HG03520 (cell line): ENCODE measurements around the gene DZIP1.

Experiments
- ATAC-seq: cut with Tn5 transposase; IDR thresholded peaks from one replicate; pipeline ENCODE4 v1.9.1; 2021; ENCODE audit warnings: mild to moderate bottlenecking, moderate library complexity; ENCODE audit not compliant: unreplicated experiment

The DZIP1 gene

DNA sequence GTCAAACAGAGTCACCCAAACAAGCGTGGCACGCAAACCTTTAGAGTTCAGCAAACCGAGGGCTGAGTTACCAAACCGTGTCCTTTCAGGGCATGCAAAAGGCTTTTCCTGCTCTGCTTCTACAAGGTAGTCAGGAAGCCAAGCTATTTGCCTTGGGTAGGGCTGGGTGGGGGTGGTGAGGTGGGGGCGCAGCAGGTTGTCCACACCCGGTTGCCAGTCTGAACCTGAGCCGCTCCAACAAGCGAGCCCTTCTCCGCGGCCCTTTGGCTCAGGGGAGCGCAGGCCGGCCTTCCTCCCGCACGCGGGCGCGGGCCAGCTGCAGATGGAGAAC is 92.3 kb downstream of the DZIP1 start:
- no peak for ATAC-seq

DNA sequence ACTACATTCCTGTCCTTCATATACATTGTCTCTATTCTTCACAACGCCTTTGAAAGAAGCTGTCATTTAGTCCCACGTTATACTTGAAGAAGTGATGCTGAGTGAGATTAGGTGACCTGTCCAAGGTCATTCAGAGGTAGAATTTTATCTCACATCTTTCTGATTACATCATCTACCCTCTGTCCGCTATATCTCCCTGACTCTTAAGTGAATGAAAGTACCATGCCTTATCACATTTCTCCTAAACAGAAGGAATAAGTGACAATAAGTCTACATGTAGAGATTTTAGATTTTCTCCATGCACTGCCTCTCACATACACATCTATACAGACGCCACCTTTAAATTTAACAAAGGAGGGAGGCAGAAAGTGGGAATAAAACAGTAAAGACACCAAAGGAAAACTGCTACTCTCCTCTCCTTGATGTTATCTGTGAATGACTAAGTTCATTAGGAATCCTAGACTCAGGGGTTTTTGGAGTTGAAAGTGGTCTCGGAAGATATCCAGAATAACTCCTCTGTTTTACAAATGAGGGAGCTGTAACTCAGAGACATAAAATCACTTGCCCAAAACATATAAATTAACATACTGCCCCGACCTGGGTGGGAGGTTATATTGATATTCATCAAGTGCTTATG is 96.9 kb downstream of the DZIP1 start:
- no peak for ATAC-seq

DNA sequence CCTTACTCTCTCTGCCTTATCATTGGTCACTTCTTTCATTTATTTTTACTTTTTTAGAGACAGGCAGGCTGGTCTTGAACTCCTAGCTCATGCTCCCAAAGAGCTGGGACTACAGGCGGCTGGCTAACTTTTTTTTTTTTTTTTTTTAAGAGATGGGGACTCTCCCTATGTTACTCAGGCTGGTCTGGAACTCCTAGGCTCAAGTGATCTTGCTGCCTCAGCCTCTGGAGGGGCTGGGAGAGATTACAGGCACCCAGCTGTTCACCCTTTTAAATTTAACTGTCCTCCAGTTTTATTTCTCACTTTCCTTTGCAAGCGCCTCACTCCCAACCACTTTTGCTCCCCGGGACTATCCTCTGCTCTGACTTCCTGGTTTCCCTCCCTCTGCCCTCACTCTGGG is 97.6 kb downstream of the DZIP1 start:
- no peak for ATAC-seq

DNA sequence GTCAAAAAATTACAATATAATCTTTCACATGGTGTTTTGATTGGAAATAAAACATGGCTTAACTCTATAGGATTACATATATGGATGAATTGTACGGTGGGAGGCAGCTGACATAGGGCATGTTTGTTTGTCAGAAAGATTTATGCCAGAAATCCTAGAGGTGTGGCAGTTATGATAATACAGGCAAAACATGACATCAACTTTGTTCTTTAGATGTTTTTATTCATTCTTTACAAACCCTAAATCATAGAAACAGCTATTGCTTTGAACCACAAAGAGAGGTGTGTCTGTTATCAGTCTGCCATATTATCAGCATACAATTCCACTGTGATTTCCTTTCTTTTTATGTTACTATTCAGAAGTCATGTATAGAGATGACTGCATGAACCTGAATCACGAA is 100.2 kb downstream of the DZIP1 start:
- no peak for ATAC-seq

DNA sequence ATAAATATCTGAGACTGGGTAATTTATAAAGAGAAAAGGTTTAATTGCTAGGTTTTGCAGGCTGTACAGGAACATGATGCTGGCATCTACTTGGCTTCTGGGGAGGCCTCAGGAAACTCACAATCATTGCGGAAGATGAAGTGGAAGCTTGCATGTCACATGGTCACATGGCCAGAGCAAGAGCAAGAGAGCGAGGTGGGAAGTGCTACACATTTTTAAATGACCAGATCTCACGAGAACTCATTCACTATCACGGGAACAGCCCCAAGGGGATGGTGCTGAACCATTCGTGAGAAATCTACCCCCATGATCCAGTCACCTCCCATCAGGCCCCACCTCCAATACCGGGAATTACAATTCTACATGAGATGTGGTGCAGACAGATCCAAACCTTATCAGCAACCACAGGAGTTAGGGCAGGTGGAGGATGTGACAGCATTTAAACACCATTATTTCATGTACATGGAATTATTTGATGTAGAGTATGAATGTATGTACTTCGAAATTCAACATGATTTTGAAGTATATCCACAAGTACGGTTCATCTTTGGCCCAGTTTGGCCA is 102.5 kb downstream of the DZIP1 start:
- ATAC-seq = no peak

DNA sequence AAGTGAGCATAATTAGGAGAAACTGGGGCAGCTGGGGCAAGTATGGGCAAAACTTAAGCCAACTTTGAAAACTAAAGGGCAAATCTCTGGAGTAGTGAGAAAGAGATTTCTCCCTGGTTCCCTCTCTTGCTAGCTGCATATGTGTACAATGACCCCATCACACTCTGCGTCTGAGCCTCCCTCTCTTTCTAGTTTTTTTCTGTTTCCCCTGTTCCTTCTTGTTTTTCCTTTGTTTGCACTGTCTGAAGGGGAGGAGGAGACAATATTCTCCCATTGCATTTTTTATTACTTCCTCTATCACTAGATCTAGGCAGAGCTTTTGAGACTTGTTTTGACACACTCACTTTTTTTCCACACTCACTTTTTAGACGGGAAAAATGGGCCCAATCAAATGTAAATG is 103.2 kb downstream of the DZIP1 start:
- ATAC-seq = no peak

DNA sequence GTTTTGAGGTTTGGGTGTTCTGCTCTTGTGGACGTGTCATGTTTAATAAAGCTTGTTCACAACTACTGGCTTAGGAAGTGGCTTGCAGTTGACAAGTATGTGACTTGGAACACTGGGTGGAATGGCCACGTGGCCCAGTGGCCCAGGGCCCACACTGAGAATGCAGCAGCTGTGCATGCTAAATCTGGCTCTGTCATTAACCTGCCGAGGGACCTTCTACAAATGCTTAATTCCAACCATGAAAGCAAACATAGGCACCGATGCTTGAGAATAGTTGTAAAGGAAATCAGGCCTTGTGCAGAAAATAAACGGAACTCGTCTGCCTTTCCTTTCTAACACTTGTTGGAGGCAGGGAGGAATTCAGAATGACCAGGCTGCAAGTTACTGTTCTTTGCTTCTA is 103.6 kb downstream of the DZIP1 start:
- no peak for ATAC-seq

DNA sequence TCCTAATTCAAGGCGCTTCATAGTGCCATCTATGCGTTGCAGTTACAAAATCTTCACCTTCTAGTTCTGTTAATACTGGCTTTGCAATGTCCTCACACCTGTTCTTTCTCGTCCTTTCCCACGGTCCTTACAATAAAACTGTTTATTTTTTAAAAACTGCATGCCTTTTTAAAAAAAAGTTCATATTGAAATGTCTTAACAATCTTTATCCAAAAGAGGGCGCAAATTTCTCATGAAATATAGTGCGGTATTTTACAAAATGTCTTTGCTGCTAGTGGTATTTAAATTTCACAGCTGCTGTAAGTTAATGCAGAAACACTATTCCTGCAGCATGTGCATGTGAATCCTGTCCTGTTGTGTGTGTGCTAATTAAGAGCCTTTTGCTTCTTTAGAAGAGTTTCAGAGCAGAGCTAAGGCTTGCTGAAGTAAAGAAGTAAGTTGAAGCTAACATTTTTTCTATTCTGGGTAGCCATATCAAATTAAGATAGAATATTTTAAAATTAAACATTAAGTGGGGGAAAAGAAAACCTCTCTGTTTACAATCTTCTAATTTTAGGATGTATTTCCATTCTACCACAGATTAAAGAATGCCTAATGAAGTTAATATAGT is 107.8 kb downstream of the DZIP1 start:
- ATAC-seq = no peak

DNA sequence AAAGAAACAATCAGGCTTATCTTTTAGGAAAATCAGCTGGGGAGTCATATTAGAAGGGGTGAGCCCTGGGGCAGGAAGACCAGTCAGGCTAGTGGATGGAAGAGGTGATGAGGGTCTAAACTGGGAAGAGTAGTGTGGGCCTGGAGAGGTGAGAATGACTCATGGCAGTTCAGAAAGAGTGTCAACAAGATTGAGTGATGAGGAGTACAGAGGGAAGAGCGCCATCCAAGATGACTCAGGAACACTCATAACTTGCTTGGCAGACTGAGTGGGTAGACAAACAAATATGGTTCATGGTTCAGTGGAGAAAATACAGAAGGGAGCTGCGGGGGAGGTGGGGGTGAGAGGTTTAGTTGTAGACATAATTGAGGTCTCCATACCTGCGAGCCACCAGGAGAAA is 109.3 kb downstream of the DZIP1 start:
- peak; percentile 73 for ATAC-seq

DNA sequence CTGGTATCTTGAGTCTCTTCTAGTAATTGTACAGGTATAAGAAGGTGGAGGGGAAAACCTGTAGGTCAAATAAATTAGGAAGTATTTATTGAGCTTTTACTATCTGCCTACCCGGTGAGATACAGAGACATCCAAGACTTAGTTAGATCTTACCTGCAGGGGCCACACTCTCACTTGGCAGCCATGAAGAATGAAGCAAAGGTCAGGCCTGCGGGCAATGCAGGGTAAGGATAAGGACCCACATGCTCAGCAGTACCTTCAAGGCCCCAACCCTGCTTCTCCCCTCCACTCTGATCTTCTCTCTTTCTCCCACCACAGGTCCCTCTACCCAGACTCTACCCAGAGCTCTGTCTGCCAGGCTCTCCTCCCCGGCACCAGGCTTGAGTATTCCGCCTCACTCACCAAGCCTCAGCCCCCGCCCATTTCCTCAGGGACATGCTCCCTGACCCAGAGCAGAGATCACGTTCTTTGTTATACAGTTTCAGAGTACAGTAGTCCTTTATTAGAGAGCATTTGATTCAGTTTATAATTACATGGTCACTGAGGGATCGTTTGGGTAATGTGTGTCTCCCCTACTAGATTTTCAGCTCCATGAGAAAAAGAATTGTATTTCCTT is 110.9 kb downstream of the DZIP1 start:
- no peak for ATAC-seq

DNA sequence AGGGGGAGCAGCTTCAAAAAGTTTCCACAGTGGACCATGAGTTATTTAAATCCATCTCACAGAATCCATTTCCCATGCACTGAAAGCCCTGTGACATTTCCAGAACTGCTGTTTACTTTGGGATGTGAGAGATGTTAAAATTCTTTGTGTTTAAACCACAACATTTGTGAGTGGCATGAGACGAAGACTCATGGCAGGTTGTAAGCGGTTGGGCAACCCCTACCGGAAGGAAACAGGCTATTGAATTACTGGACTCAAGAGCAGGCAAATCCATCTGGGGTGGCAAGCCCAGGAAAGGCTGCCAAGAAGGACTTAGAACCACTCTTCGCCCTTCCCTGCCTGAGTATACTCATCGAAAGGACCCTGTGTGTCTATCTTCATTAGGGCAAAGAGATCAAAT is 114.3 kb downstream of the DZIP1 start:
- no peak for ATAC-seq
